Astrocyte (in vitro differentiated cells and primary cell): Measurements from ENCODE around the gene SIGLEC11.

Source experiments
- EZH2 ChIP-seq: IDR thresholded peaks from 2 replicates; pipeline ENCODE4 v1.6.1; 2012; ENCODE audit warnings: mild to moderate bottlenecking, low read length, inconsistent platforms; ENCODE audit not compliant: insufficient read depth
- TF ChIP-seq, protein P1 (sequence below): IDR thresholded peaks from 2 replicates; pipeline ENCODE4 v1.5.1; 2011; ENCODE audit warnings: low read depth, mild to moderate bottlenecking, inconsistent platforms, low read length, moderate library complexity; ENCODE audit not compliant: insufficient read depth

DNA sequence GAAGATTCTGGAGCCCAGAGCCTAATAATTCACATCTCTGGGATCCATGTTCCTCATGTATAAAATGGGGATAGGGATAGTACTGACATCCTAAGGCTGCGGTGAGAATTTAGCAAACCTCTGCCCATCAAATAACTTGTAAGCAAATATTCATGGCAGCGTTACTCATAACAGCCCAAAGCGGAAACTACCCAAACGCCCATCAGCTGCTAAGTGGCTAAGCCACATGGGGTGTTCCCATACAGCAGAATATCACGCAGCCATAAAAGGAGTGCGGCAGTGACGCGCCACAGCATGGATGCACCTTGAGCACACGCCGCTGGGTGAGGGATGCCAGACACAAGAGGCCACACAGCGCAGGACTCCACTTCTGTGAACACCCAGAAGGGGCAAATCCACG lies 44.5 kb upstream of the SIGLEC11 start:
- TF ChIP-seq, protein P1, sequence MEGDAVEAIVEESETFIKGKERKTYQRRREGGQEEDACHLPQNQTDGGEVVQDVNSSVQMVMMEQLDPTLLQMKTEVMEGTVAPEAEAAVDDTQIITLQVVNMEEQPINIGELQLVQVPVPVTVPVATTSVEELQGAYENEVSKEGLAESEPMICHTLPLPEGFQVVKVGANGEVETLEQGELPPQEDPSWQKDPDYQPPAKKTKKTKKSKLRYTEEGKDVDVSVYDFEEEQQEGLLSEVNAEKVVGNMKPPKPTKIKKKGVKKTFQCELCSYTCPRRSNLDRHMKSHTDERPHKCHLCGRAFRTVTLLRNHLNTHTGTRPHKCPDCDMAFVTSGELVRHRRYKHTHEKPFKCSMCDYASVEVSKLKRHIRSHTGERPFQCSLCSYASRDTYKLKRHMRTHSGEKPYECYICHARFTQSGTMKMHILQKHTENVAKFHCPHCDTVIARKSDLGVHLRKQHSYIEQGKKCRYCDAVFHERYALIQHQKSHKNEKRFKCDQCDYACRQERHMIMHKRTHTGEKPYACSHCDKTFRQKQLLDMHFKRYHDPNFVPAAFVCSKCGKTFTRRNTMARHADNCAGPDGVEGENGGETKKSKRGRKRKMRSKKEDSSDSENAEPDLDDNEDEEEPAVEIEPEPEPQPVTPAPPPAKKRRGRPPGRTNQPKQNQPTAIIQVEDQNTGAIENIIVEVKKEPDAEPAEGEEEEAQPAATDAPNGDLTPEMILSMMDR = no peak
- TF ChIP-seq EZH2 = no peak
